ENCODE data around the gene OR5V1. TPM values are rescaled to one million over a fixed set of nuclear protein-coding genes. Genes with fewer than 3 reads are reported as not detected.

OR5V1 gene
- total RNA-seq, 4 donors from 2014 or later: not detected

- no peaks in the 10 kb centered on the region for H3K4me1 ChIP-seq
- TF ChIP-seq EP300 (IDR thresholded peaks at IDR 0.05; ENCODE audit: low read depth) (no peak), CTCF (IDR thresholded peaks at IDR 0.05) (no peak), POLR2AphosphoS5 (IDR thresholded peaks at IDR 0.05) (no peak), POLR2A (IDR thresholded peaks at IDR 0.05) (no peak)
- in situ Hi-C loops (cut with MboI; ENCODE audit: low pct_ligation_motif_present in 1 of 4, low pct_unique_long_range_greater_than_20kb in 1 of 4, low sequenced_read_pairs in 3 of 4): no loop called here
Measured at GRCh38 chr6:29395331-29395730, 26.7 kb upstream of the OR5V1 start, which contains the start of gene OR12D2. TSS of gene OR12D2 (plus strand) at chr6:29395631. CDS start at chr6:29396700, 1,069 bp downstream.

GRCh38 chr6:29388533-29388932, 19.9 kb upstream of the OR5V1 start:
- intact Hi-C loops (cut with DNase I; ENCODE audit: low total_unique reads) (no loop called here), in situ Hi-C loops (cut with MboI; ENCODE audit: low pct_ligation_motif_present in 1 of 4, low pct_unique_long_range_greater_than_20kb in 1 of 4, low sequenced_read_pairs in 3 of 4) (no loop called here)
- Histone ChIP-seq H3K27me3 (no peaks in the 10 kb centered on the region), H3K27ac (no peak overlapping the region), H3K36me3 (no peaks in the 10 kb centered on the region), H3K4me1 (no peaks in the 10 kb centered on the region), H3K9me3 (no peaks in the 10 kb centered on the region), H3K4me3 (no peak overlapping the region)
- no peak for DNase-seq
- TF ChIP-seq POLR2A (IDR thresholded peaks at IDR 0.05): no peak
- TF ChIP-seq CTCF (IDR thresholded peaks at IDR 0.05): no peak
- no peak for TF ChIP-seq EP300 (IDR thresholded peaks at IDR 0.05; ENCODE audit: low read depth)
- no peak for TF ChIP-seq POLR2AphosphoS5 (IDR thresholded peaks at IDR 0.05)
- 43 to 55% methylated on average over 4 of the region's 4 CpGs for WGBS, 2 donors (ENCODE audit: low coverage in 1 of 2)

More at GRCh38 chr6:29395331-29395730, 26.7 kb upstream of the OR5V1 start, which contains the start of gene OR12D2:
- H3K9me3 ChIP-seq: no peaks in the 10 kb centered on the region
- DNase-seq: no peak
- no peaks in the 10 kb centered on the region for H3K27me3 ChIP-seq
- H3K27ac ChIP-seq: no peak within 1 kb of the TSS
- no peak within 1 kb of the TSS for H3K4me3 ChIP-seq
- no peaks in the 10 kb centered on the region for H3K36me3 ChIP-seq
- intact Hi-C loops (cut with DNase I; ENCODE audit: low total_unique reads): no loop called here

- no peak overlapping the region for H3K27ac ChIP-seq
- intact Hi-C loops (cut with DNase I; ENCODE audit: low total_unique reads) (no loop called here), in situ Hi-C loops (cut with MboI; ENCODE audit: low pct_ligation_motif_present in 1 of 4, low pct_unique_long_range_greater_than_20kb in 1 of 4, low sequenced_read_pairs in 3 of 4) (no loop called here)
- no peak for TF ChIP-seq CTCF (IDR thresholded peaks at IDR 0.05)
- no peaks in the 10 kb centered on the region for H3K4me1 ChIP-seq
- DNase-seq: no peak
- no peaks in the 10 kb centered on the region for H3K36me3 ChIP-seq
- no peak overlapping the region for H3K4me3 ChIP-seq
- H3K27me3 ChIP-seq: no peaks in the 10 kb centered on the region
- no peaks in the 10 kb centered on the region for H3K9me3 ChIP-seq
Measured at GRCh38 chr6:29376003-29376402, 7.3 kb upstream of the OR5V1 start.

- intact Hi-C loops (cut with DNase I; ENCODE audit: low total_unique reads): no loop called here
- TF ChIP-seq POLR2AphosphoS5 (IDR thresholded peaks at IDR 0.05): no peak
- TF ChIP-seq EP300 (IDR thresholded peaks at IDR 0.05; ENCODE audit: low read depth): no peak
- TF ChIP-seq CTCF (IDR thresholded peaks at IDR 0.05): no peak
- no peak for TF ChIP-seq POLR2A (IDR thresholded peaks at IDR 0.05)
- in situ Hi-C loops (cut with MboI; ENCODE audit: low pct_ligation_motif_present in 1 of 4, low pct_unique_long_range_greater_than_20kb in 1 of 4, low sequenced_read_pairs in 3 of 4): no loop called here
- H3K9me3 ChIP-seq: no peaks in the 10 kb centered on the region
- no peaks in the 10 kb centered on the region for H3K36me3 ChIP-seq
- no peaks in the 10 kb centered on the region for H3K4me1 ChIP-seq
- H3K4me3 ChIP-seq: no peak within 1 kb of the TSS
- 81 to 91% methylated on average over 1 of the region's 1 CpG for WGBS, 2 donors (ENCODE audit: low coverage in 1 of 2)
- no peak for DNase-seq
- no peak within 1 kb of the TSS for H3K27ac ChIP-seq
- H3K27me3 ChIP-seq: no peaks in the 10 kb centered on the region
Measured at GRCh38 chr6:29375191-29375590, 6.5 kb upstream of the OR5V1 start, which contains the start of gene OR12D3. TSS of gene OR12D3 (minus strand) at chr6:29375291. CDS start at chr6:29375287, 4 bp downstream.
